ENCODE measurements around the gene HMGXB3. TPM values are rescaled to one million over a fixed set of nuclear protein-coding genes. Genes with fewer than 3 reads are reported as not detected.
A peak's percentile ranks its signal among the peaks of the same experiment; 100 is the strongest.

HMGXB3 gene
- total and polyA plus RNA-seq, 9 donors, result 14.2 to 25.4 (median 18.0) TPM

DNA sequence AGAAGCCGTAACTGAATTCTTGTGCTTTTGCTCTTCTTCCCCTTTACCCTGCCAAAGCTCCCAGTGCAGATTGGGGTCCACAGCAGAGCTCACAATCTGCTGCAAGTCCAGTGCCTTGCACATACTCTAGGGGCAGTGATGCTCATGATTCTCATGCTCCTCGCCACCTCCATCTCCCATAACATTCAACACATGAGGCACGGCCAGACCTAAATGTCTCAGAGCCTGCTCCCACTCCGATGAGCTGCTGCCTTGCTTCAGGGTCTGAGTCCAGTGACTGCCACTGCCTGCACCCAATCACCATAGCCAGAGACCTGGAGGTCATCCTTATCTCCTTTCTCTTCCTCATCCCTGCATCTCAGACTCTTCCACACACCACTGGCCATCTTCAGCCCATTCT, 75.3 kb downstream of the HMGXB3 start:
- Histone ChIP-seq H3K4me1 (ENCODE audit: control insufficient read depth, insufficient read depth, low read length) (no peaks in the 10 kb centered on the region), H3K27me3 (ENCODE audit: control insufficient read depth, insufficient read depth, low read length) (no peaks in the 10 kb centered on the region), H3K4me3 (ENCODE audit: low read length) (no peak overlapping the region), H3K9me3 (replicated peaks; ENCODE audit: control insufficient read depth, low read depth, low read length) (no peaks in the 10 kb centered on the region), H3K27ac (ENCODE audit: low read length) (no peak overlapping the region), H3K36me3 (ENCODE audit: control insufficient read depth, insufficient read depth, low read length) (no peaks in the 10 kb centered on the region)
- no peak for DNase-seq
- 70% methylated on average over 4 of the region's 4 CpGs for WGBS (ENCODE audit: insufficient coverage)

DNA sequence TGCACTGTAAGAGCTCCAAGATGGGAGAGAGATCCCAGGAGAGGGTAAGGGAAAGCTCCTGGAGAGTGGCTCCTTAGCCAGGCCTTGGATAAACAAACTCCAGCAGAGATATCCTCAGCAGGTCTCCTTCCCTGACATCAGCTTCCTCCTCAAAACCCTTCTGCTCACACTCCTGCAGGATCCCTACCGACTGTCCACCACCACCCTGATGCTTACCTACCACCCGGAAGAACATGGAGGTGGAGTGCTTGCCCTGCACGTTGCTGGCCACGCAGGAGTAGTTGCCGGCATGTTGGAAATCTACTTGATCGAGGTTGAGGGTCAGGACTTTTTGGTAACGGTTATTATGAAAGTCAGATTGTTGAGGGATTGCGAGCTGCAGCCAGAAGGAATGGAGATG, 76.5 kb downstream of the HMGXB3 start:
- Histone ChIP-seq H3K9me3 (replicated peaks; ENCODE audit: control insufficient read depth, low read depth, low read length) (no peaks in the 10 kb centered on the region), H3K27ac (ENCODE audit: low read length) (no peak overlapping the region), H3K4me3 (ENCODE audit: low read length) (no peak overlapping the region), H3K27me3 (ENCODE audit: control insufficient read depth, insufficient read depth, low read length) (no peaks in the 10 kb centered on the region), H3K36me3 (ENCODE audit: control insufficient read depth, insufficient read depth, low read length) (no peaks in the 10 kb centered on the region), H3K4me1 (ENCODE audit: control insufficient read depth, insufficient read depth, low read length) (peaks cover 5% of the 10 kb centered on the region)
- WGBS (ENCODE audit: insufficient coverage), result 83% methylated on average over 5 of the region's 8 CpGs
- DNase-seq, result no peak

DNA sequence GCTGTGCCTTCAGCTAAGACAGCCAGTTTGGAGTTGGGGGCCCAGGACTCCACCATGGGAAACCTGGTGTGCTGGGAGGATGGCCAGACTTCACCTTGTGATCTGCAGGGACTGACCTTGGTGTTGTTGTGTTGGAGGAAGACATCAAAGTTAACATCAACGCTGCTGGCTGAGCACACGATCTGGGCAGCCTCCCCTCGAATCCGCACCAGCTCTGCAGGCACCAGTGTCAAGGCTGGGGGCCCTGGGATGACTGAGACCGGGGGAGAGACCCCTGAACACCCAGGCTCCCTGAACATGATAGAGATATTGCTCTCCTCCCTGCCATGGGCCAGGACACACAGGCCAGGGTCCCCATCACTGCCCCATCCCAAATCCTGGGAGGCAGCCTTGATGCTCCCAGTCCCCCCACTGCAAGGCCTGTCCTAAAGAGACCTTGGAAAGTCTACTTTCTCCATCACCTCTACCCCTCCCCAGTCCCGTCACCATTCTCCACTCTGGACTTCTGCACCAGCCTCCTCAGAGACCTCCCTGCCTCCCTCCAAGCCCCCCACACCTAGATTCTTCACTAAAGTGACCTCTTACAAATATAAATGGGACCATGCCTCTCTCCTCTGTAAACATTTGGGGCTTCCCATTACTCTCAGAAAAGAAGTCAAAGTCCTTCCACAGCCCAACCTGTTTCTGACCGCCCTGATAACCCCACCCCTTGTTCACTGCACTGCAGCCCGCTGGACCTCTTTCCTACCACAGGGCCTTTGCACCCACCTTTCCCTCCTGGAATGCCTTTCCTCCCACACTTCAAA, 77.7 kb downstream of the HMGXB3 start:
- Histone ChIP-seq H3K36me3 (ENCODE audit: control insufficient read depth, insufficient read depth, low read length) (no peaks in the 10 kb centered on the region), H3K4me3 (ENCODE audit: low read length) (no peak overlapping the region), H3K9me3 (replicated peaks; ENCODE audit: control insufficient read depth, low read depth, low read length) (no peaks in the 10 kb centered on the region), H3K27ac (ENCODE audit: low read length) (no peak overlapping the region), H3K27me3 (ENCODE audit: control insufficient read depth, insufficient read depth, low read length) (peaks cover 2% of the 10 kb centered on the region), H3K4me1 (ENCODE audit: control insufficient read depth, insufficient read depth, low read length) (peaks cover 10% of the 10 kb centered on the region)
- WGBS (ENCODE audit: insufficient coverage), result 91% methylated on average over 8 of the region's 8 CpGs
- no peak for DNase-seq

DNA sequence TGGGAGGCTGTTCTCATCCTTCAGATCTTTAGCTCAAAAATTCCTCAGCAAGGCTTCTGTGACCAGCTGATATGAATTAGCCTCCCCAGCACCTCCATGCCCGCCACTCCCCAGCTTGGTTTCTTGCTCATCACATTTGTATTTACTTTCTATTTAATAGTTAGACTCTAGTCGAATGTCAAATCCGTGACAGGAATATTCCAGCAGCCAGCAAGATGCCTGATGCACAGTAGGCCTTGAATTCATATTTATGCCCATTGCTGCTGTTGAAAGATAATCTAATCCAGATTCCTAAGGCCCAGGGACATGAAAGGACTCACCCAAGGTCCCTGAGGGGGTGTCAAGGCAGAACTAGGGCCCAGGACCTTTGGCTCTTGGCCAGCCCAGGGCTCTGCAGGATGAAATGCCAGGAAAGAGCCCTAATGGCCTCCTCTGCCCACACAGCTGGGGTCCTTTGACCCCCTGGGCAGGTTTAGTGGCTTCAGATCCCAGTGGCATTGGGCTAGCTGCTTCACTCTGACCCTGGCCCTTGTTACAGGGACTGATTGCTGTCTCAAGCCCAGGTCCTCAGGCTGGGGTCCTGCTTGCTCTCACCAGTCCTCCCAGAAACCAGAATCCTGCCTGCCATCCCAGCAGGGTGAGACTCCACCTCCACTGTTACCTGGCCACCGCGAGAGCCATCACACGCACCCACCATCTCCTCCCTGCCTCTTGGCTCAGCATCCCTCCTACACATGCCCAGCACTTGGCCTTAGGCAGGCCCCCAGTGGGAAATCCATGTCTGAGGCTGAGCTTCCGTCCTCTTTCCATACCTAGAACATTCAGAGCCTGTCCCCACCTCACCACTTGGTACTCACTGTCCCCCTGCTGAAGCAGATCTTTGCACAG, 78.5 kb downstream of the HMGXB3 start:
- Histone ChIP-seq H3K27ac (ENCODE audit: low read length) (no peak overlapping the region), H3K36me3 (ENCODE audit: control insufficient read depth, insufficient read depth, low read length) (no peaks in the 10 kb centered on the region), H3K9me3 (replicated peaks; ENCODE audit: control insufficient read depth, low read depth, low read length) (no peaks in the 10 kb centered on the region), H3K27me3 (ENCODE audit: control insufficient read depth, insufficient read depth, low read length) (peaks cover 2% of the 10 kb centered on the region), H3K4me1 (ENCODE audit: control insufficient read depth, insufficient read depth, low read length) (peaks cover 10% of the 10 kb centered on the region), H3K4me3 (ENCODE audit: low read length) (no peak overlapping the region)
- no peak for DNase-seq
- 80% methylated on average over 7 of the region's 7 CpGs for WGBS (ENCODE audit: insufficient coverage)

DNA sequence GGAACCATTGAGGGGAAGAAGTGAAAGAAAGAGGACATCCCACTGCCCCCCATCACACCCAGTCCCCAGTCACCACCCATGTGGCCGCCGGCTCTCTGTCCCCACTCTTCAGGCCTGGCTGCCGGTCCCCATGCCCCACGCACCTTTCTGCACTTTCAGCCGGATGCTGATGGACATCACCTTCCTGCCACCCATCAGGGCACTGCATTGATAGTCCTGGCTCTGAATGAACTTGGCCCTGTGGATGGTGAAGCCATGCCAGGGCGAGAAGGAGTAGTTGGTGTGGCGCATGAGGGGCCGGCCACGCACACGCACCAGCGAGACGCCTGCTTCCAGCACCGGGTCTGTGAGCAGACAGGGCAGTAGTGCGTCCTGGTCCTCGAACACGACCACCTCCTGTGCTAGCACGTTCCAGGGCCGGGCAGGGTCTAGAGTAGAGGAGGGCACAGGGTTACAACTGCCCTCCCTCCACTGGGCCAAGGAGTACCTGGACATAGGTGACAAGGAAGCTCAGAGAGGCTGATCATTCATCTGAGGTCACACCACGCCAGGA, 79.4 kb downstream of the HMGXB3 start:
- DNase-seq, result no peak
- 94% methylated on average over 18 of the region's 19 CpGs for WGBS (ENCODE audit: insufficient coverage)
- peaks cover 2% of the 10 kb centered on the region for H3K27me3 ChIP-seq (ENCODE audit: control insufficient read depth, insufficient read depth, low read length)
- H3K36me3 ChIP-seq (ENCODE audit: control insufficient read depth, insufficient read depth, low read length), result no peaks in the 10 kb centered on the region
- no peaks in the 10 kb centered on the region for H3K9me3 ChIP-seq (replicated peaks; ENCODE audit: control insufficient read depth, low read depth, low read length)
- no peak overlapping the region for H3K27ac ChIP-seq (ENCODE audit: low read length)
- no peak overlapping the region for H3K4me3 ChIP-seq (ENCODE audit: low read length)
- peaks cover 10% of the 10 kb centered on the region for H3K4me1 ChIP-seq (ENCODE audit: control insufficient read depth, insufficient read depth, low read length)

DNA sequence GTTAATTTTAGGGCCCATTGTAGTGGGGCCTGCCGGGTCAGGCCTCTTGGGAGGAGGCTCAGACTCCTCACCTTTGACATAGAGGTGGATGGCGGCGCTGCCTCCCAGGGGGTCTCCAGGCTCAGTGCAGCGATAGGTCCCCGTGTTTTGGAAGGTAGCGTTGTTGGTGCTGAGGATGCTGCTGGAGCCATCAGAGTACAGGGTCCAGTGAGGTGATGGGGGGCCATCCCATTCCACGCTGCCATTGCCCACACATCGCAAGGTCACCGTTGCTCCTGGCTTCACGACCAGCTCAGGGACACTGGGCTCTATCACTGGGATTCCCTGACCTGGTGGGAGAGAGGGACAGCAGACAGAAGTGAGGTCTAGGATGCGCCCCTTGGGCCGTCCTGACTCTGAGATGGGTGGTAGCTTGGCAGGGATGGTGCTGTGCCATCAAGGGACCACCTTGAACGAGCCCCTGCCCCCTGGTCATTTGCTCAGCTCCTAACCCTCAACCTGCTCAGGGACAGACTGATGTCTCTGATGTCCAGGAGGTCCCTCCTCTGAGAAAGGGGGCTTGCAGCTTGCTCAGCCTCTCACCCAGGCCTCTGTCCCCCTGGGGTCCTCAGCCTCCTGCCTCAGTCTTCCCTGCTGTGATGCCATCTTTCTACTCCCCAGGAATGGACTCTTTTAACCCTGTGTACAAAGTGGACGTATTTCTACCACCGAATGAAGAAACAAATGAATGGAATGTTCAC, 80.3 kb downstream of the HMGXB3 start:
- Histone ChIP-seq H3K27me3 (ENCODE audit: control insufficient read depth, insufficient read depth, low read length) (peaks cover 2% of the 10 kb centered on the region), H3K27ac (ENCODE audit: low read length) (no peak overlapping the region), H3K36me3 (ENCODE audit: control insufficient read depth, insufficient read depth, low read length) (no peaks in the 10 kb centered on the region), H3K4me1 (ENCODE audit: control insufficient read depth, insufficient read depth, low read length) (peaks cover 10% of the 10 kb centered on the region), H3K9me3 (replicated peaks; ENCODE audit: control insufficient read depth, low read depth, low read length) (no peaks in the 10 kb centered on the region), H3K4me3 (ENCODE audit: low read length) (no peak overlapping the region)
- DNase-seq, result no peak
- 89% methylated on average over 12 of the region's 15 CpGs for WGBS (ENCODE audit: insufficient coverage)

DNA sequence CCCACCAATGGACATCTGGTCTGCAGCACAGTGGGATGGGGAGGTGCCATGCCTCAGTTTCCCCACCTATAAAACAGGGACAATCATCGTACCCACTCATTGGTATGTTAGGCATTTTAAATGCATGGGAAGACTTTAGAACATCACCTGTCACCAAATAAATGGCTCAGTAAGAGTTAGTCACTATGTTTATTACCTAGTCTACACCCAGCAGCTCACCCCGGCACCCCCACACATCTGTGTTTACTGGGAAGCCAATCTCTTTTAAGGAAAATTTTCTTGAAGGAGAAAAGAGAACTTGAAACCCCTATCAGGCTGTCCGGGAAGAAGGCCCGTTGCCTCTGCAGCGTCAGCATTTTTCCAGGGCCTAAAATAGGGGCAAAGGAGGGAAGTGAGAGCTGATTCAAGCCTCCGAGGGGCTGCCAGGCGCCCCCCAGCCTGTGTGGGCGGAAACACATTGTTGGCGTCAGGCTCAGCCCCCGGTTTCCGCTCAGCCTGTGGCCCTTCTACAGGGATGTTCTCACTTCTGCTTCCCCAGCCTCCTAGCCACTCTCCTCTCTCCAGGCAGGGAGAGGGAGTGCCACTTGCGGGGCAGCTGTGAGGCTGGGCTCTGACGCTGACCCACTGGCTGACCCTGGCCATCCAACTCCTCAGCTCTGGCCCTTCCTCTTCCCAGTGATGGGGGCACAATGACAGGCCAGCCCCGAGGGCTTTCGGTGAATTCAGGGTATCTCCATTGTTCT, 81.2 kb downstream of the HMGXB3 start:
- Histone ChIP-seq H3K27me3 (ENCODE audit: control insufficient read depth, insufficient read depth, low read length) (peaks cover 4% of the 10 kb centered on the region), H3K9me3 (replicated peaks; ENCODE audit: control insufficient read depth, low read depth, low read length) (no peaks in the 10 kb centered on the region), H3K4me3 (ENCODE audit: low read length) (no peak overlapping the region), H3K36me3 (ENCODE audit: control insufficient read depth, insufficient read depth, low read length) (no peaks in the 10 kb centered on the region), H3K4me1 (ENCODE audit: control insufficient read depth, insufficient read depth, low read length) (peaks cover 10% of the 10 kb centered on the region), H3K27ac (ENCODE audit: low read length) (peak overlapping the region; percentile 49)
- DNase-seq, result peak; percentile 89
- 8% methylated on average over 12 of the region's 15 CpGs for WGBS (ENCODE audit: insufficient coverage)

DNA sequence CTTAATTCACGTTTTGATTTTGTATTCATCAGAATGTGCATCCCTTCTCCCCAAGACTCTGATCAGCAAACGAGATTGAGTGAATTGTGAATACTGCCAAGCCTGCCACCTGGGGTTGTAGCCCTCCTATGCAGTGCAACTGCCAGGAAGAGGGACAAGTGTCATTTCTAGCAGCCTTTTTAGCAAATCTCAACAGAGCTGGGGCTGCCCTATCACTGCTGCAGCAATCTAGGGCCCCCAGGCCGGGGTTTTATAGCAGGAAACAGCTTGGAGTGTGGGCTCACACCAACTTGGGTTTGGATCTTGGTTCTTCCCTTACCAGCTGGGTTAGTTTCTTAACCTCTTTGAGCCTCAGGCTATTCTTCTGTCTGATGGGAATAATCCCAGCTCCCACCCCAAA, 81.8 kb downstream of the HMGXB3 start:
- Histone ChIP-seq H3K27ac (ENCODE audit: low read length) (peak overlapping the region; percentile 49), H3K36me3 (ENCODE audit: control insufficient read depth, insufficient read depth, low read length) (no peaks in the 10 kb centered on the region), H3K9me3 (replicated peaks; ENCODE audit: control insufficient read depth, low read depth, low read length) (no peaks in the 10 kb centered on the region), H3K27me3 (ENCODE audit: control insufficient read depth, insufficient read depth, low read length) (peaks cover 4% of the 10 kb centered on the region), H3K4me3 (ENCODE audit: low read length) (no peak overlapping the region), H3K4me1 (ENCODE audit: control insufficient read depth, insufficient read depth, low read length) (peaks cover 10% of the 10 kb centered on the region)
- DNase-seq, result no peak
- WGBS (ENCODE audit: insufficient coverage), result 32% methylated on average over 2 of the region's 3 CpGs

DNA sequence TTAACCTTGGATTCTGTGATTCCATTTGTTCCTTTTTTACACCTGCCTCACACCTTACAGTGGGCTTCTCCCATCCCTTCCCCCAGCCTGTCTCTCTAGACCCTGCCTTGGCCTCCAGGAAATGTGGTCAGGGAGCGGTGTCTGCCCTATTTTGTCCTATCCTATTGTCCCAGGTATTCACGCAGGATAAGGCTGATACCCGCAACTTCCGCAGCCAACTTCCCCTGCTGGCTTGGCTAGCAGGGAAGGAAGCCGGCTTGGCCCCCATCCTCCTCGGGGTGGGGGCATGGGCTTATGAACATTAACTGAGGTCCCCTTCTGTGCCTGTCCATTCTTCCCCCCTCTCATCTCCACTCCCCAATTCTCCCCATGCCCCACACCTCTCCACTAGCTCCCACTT, 82.3 kb downstream of the HMGXB3 start:
- no peaks in the 10 kb centered on the region for H3K9me3 ChIP-seq (replicated peaks; ENCODE audit: control insufficient read depth, low read depth, low read length)
- H3K4me3 ChIP-seq (ENCODE audit: low read length), result no peak overlapping the region
- peaks cover 4% of the 10 kb centered on the region for H3K27me3 ChIP-seq (ENCODE audit: control insufficient read depth, insufficient read depth, low read length)
- peak overlapping the region; percentile 42 for H3K27ac ChIP-seq (ENCODE audit: low read length)
- 81% methylated on average over 5 of the region's 6 CpGs for WGBS (ENCODE audit: insufficient coverage)
- no peaks in the 10 kb centered on the region for H3K36me3 ChIP-seq (ENCODE audit: control insufficient read depth, insufficient read depth, low read length)
- H3K4me1 ChIP-seq (ENCODE audit: control insufficient read depth, insufficient read depth, low read length), result peaks cover 10% of the 10 kb centered on the region
- no peak for DNase-seq
